Measurements from ENCODE around the gene STK4. TPM values are rescaled to one million over a fixed set of nuclear protein-coding genes. Genes with fewer than 3 reads are reported as not detected.

The STK4 gene
- total RNA-seq: 41.0 TPM
- 4.3 TPM for polyA plus RNA-seq (ENCODE audit: insufficient read depth, low read depth, low replicate concordance)
- long read RNA-seq, donor 1: 0 reads
- long read RNA-seq, donor 2, full-length matches to known transcripts: 3 of 3 reads
- long read RNA-seq, donor 2, partial matches to known transcripts: 0 of 3 reads
- long read RNA-seq, donor 2, other reads (novel, unspliced or antisense): 0 of 3 reads
- long read RNA-seq, donor 3, partial matches to known transcripts: 0 of 2 reads
- long read RNA-seq, donor 3, other reads (novel, unspliced or antisense): 0 of 2 reads
- long read RNA-seq, donor 4, full-length matches to known transcripts: 4 of 4 reads
- long read RNA-seq, donor 4, partial matches to known transcripts: 0 of 4 reads
- long read RNA-seq, donor 4, other reads (novel, unspliced or antisense): 0 of 4 reads
- long read RNA-seq, donor 5: 0 reads
- long read RNA-seq, donor 6: 0 reads
- long read RNA-seq, donor 7, full-length matches to known transcripts: 2 of 12 reads
- long read RNA-seq, donor 7, partial matches to known transcripts: 5 of 12 reads
- long read RNA-seq, donor 7, other reads (novel, unspliced or antisense): 5 of 12 reads
- long read RNA-seq, donor 8: 0 reads
- long read RNA-seq, donor 9: 0 reads
- long read RNA-seq, donor 10, full-length matches to known transcripts: 2 of 21 reads
- long read RNA-seq, donor 10, partial matches to known transcripts: 19 of 21 reads
- long read RNA-seq, donor 10, other reads (novel, unspliced or antisense): 0 of 21 reads

DNA sequence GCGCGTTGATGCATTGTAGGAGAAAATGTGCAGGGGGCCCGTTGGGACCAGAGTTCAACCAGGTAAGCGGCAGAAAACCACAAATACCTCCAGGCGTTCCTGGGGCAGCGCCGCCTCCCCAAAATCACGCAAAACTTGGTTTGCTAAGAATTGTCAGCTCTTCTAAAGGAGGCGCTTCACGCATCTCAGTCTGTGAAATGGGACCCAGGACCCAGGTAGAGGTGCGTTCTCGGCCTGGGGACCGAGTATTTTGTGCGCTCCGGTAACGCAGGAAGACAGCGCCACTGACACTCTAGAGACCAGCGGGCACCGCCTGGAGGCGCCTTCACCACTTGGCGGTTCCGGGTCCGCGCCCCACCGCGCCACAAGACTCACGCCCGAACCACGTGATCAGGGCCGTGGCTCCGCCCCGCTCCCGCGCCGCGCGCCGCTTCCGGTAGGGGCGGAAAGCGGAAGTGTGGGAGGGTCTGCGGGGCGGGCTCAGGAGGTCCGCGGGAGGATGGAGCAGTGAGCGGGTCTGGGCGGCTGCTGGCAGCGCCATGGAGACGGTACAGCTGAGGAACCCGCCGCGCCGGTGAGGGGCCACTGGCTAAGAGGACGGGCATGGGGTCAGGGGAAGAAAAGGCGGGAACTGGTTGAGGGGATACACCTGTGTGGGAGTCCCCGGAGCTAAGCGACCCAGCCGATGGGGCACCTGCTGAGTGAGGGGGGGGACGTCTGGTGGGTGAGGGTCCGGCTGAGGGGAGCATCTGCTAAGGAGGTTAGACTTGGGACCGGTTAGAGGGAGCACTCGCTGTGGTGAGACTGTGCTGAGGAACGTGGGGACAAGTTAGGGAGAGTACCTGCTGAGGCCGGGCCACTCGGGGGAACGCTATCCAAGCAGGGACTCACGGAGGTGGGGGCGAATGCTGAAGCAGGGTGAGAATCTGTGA lies at the start of gene STK4:
TSS of gene STK4 (plus strand) at position 483 of the 932 bp plus-strand sequence. CDS start at position 540, 57 bp downstream.
- H3K27ac ChIP-seq (ENCODE audit: low read depth in 2 of 2, low read length in 2 of 2): peak within 1 kb of the TSS; percentile 84 to 86
- no peaks in the 10 kb centered on the region for H3K9me3 ChIP-seq (ENCODE audit: control insufficient read depth in 2 of 3, insufficient read depth in 1 of 3, low read length in 3 of 3)
- FAIRE-seq (no peak), DNase-seq (peak; percentile 94 to 98 (median 97))
- intact Hi-C loops (cut with DNase I): no loop called here
- peak; percentile 39 for TF ChIP-seq CTCF (IDR thresholded peaks at IDR 0.05; ENCODE audit: borderline replicate concordance, extremely low read depth, insufficient read depth)
- H3K4me3 ChIP-seq (ENCODE audit: low read length in 3 of 3): peak within 1 kb of the TSS; percentile 75 to 94 (median 92)
- H3K27me3 ChIP-seq (ENCODE audit: control insufficient read depth, insufficient read depth, low read length): no peaks in the 10 kb centered on the region
- peak within 1 kb of the TSS; percentile 82 to 94 (median 92) for H3K9ac ChIP-seq (ENCODE audit: low read length in 3 of 3)
- H3K36me3 ChIP-seq (ENCODE audit: control insufficient read depth in 2 of 3, insufficient read depth in 3 of 3, low read length in 3 of 3): no peaks in the 10 kb centered on the region
- peaks cover 0 to 10% (median 4%) of the 10 kb centered on the region in 3 donors for H3K4me1 ChIP-seq (ENCODE audit: control insufficient read depth in 2 of 3, insufficient read depth in 2 of 3, low read depth in 1 of 3, low read length in 3 of 3)

GRCh38 chr20:44916586-44916985 lies 49.7 kb upstream of the STK4 start:
- H3K9me3 ChIP-seq (ENCODE audit: control insufficient read depth in 2 of 3, insufficient read depth in 1 of 3, low read length in 3 of 3): no peaks in the 10 kb centered on the region
- no peak overlapping the region for H3K27ac ChIP-seq (ENCODE audit: low read depth in 2 of 2, low read length in 2 of 2)
- H3K9ac ChIP-seq (ENCODE audit: low read length in 3 of 3): no peak overlapping the region
- no peaks in the 10 kb centered on the region for H3K4me1 ChIP-seq (ENCODE audit: control insufficient read depth in 2 of 3, insufficient read depth in 2 of 3, low read depth in 1 of 3, low read length in 3 of 3)
- intact Hi-C loops (cut with DNase I): no loop called here
- DNase-seq (no peak), FAIRE-seq (no peak)
- no peak overlapping the region for H3K4me3 ChIP-seq (ENCODE audit: low read length in 3 of 3)
- peaks cover 2 to 11% (median 2%) of the 10 kb centered on the region in 3 donors for H3K36me3 ChIP-seq (ENCODE audit: control insufficient read depth in 2 of 3, insufficient read depth in 3 of 3, low read length in 3 of 3)
- no peaks in the 10 kb centered on the region for H3K27me3 ChIP-seq (ENCODE audit: control insufficient read depth, insufficient read depth, low read length)
- TF ChIP-seq CTCF (IDR thresholded peaks at IDR 0.05; ENCODE audit: borderline replicate concordance, extremely low read depth, insufficient read depth): no peak

GRCh38 chr20:44917399-44917798 lies 48.9 kb upstream of the STK4 start:
- intact Hi-C loops (cut with DNase I): no loop called here
- H3K9me3 ChIP-seq (ENCODE audit: control insufficient read depth in 2 of 3, insufficient read depth in 1 of 3, low read length in 3 of 3): no peaks in the 10 kb centered on the region
- H3K4me3 ChIP-seq (ENCODE audit: low read length in 3 of 3): no peak overlapping the region
- TF ChIP-seq CTCF (IDR thresholded peaks at IDR 0.05; ENCODE audit: borderline replicate concordance, extremely low read depth, insufficient read depth): no peak
- H3K4me1 ChIP-seq (ENCODE audit: control insufficient read depth in 2 of 3, insufficient read depth in 2 of 3, low read depth in 1 of 3, low read length in 3 of 3): no peaks in the 10 kb centered on the region
- H3K36me3 ChIP-seq (ENCODE audit: control insufficient read depth in 2 of 3, insufficient read depth in 3 of 3, low read length in 3 of 3): peaks cover 2 to 11% (median 2%) of the 10 kb centered on the region in 3 donors
- FAIRE-seq (no peak), DNase-seq (no peak)
- no peak overlapping the region for H3K9ac ChIP-seq (ENCODE audit: low read length in 3 of 3)
- no peaks in the 10 kb centered on the region for H3K27me3 ChIP-seq (ENCODE audit: control insufficient read depth, insufficient read depth, low read length)
- no peak overlapping the region for H3K27ac ChIP-seq (ENCODE audit: low read depth in 2 of 2, low read length in 2 of 2)

All from kidney (tissue), 22 donors.